Measurements from ENCODE around the gene HMGB3. TPM values are rescaled to one million over a fixed set of nuclear protein-coding genes. Genes with fewer than 3 reads are reported as not detected.
A peak's percentile ranks its signal among the peaks of the same experiment; 100 is the strongest.

The HMGB3 gene
- total RNA-seq, 1 experiment from 2014 or later: 251 TPM

- no TSS peak for BruUV-seq (replicated peaks)
- H3K4me3 ChIP-seq (ENCODE audit: low read depth in 2 of 2, low read length in 2 of 2): no peak overlapping the region
- ChIA-PET CTCF (no interaction called here), POLR2A (no interaction called here)
- no peaks in the 10 kb centered on the region for H3K4me1 ChIP-seq (ENCODE audit: control insufficient read depth, insufficient read depth, low read length)
- intact Hi-C loops (cut with micrococcal nuclease; ENCODE audit: unreplicated experiment) (no loop called here), in situ Hi-C loops (cut with HindIII; ENCODE audit: low pct_unique_long_range_greater_than_20kb, low sequenced_read_pairs) (no loop called here)
- DNase-seq (ENCODE audit: low read depth, low spot score) (no peak), ATAC-seq (peak; percentile 51)
- H3K9me3 ChIP-seq (ENCODE audit: control insufficient read depth, insufficient read depth, low read depth, low read length): no peaks in the 10 kb centered on the region
- TF ChIP-seq TCF7L2 (IDR thresholded peaks at IDR 0.05; ENCODE audit: low read depth, low read length) (no peak), CTCF (IDR thresholded peaks at IDR 0.05) (no peak), SIN3A (IDR thresholded peaks at IDR 0.05; ENCODE audit: borderline replicate concordance, insufficient read depth, low read depth, low read length) (no peak)
- no peak overlapping the region for H3K27ac ChIP-seq (ENCODE audit: low read length)
- H3K27me3 ChIP-seq (ENCODE audit: control insufficient read depth, insufficient read depth, low read length): no peaks in the 10 kb centered on the region
- H3K36me3 ChIP-seq (ENCODE audit: control insufficient read depth, insufficient read depth, low read length): no peaks in the 10 kb centered on the region
Observed at GRCh38 chrX:150975655-150976390, 7.3 kb upstream of the HMGB3 start.

GRCh38 chrX:150977411-150978162 is 5.5 kb upstream of the HMGB3 start:
- no TSS peak for BruUV-seq (replicated peaks)
- Histone ChIP-seq H3K27me3 (ENCODE audit: control insufficient read depth, insufficient read depth, low read length) (no peaks in the 10 kb centered on the region), H3K36me3 (ENCODE audit: control insufficient read depth, insufficient read depth, low read length) (no peaks in the 10 kb centered on the region), H3K9me3 (ENCODE audit: control insufficient read depth, insufficient read depth, low read depth, low read length) (no peaks in the 10 kb centered on the region), H3K4me3 (ENCODE audit: low read depth in 2 of 2, low read length in 2 of 2) (no peak overlapping the region), H3K27ac (ENCODE audit: low read length) (no peak overlapping the region), H3K4me1 (ENCODE audit: control insufficient read depth, insufficient read depth, low read length) (peaks cover 6% of the 10 kb centered on the region)
- CTCF ChIA-PET: no interaction called here
- POLR2A ChIA-PET: interaction anchor here (0.6 kb wide), 1 partner anchor 63 kb away, joined by 4 read pairs; no protein-coding TSS in a partner anchor
- TF ChIP-seq TCF7L2 (IDR thresholded peaks at IDR 0.05; ENCODE audit: low read depth, low read length): no peak
- TF ChIP-seq SIN3A (IDR thresholded peaks at IDR 0.05; ENCODE audit: borderline replicate concordance, insufficient read depth, low read depth, low read length): no peak
- no peak for TF ChIP-seq CTCF (IDR thresholded peaks at IDR 0.05)
- no peak for TF ChIP-seq POLR2AphosphoS5 (IDR thresholded peaks at IDR 0.05; ENCODE audit: low read depth, low read length)
- no peak for TF ChIP-seq REST (IDR thresholded peaks at IDR 0.05; ENCODE audit: insufficient read depth in 1 of 2, low read depth in 2 of 2, low read length in 1 of 2)
- intact Hi-C loops (cut with micrococcal nuclease; ENCODE audit: unreplicated experiment): no loop called here
- in situ Hi-C loops (cut with HindIII; ENCODE audit: low pct_unique_long_range_greater_than_20kb, low sequenced_read_pairs): no loop called here
- ATAC-seq (no peak), DNase-seq (ENCODE audit: low read depth, low spot score) (no peak)
